Stimulated activated CD4-positive, alpha-beta T cell treated with anti-CD3 and anti-CD28 coated beads, Interleukin-1b, Interleukin-23, amount 100 ng/mL, for 4 hours (primary cell): Measurements from ENCODE around the gene GTF3C4.
A peak's percentile ranks its signal among the peaks of the same experiment; 100 is the strongest.

Source experiments
- DNase-seq, 2 donors: peaks; one replicate each; pipeline ENCODE4 v3.0.0-alpha.2; 2020; ENCODE audit warnings: low read depth in 2 of 2

GTF3C4 gene, protein sequence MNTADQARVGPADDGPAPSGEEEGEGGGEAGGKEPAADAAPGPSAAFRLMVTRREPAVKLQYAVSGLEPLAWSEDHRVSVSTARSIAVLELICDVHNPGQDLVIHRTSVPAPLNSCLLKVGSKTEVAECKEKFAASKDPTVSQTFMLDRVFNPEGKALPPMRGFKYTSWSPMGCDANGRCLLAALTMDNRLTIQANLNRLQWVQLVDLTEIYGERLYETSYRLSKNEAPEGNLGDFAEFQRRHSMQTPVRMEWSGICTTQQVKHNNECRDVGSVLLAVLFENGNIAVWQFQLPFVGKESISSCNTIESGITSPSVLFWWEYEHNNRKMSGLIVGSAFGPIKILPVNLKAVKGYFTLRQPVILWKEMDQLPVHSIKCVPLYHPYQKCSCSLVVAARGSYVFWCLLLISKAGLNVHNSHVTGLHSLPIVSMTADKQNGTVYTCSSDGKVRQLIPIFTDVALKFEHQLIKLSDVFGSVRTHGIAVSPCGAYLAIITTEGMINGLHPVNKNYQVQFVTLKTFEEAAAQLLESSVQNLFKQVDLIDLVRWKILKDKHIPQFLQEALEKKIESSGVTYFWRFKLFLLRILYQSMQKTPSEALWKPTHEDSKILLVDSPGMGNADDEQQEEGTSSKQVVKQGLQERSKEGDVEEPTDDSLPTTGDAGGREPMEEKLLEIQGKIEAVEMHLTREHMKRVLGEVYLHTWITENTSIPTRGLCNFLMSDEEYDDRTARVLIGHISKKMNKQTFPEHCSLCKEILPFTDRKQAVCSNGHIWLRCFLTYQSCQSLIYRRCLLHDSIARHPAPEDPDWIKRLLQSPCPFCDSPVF

DNA sequence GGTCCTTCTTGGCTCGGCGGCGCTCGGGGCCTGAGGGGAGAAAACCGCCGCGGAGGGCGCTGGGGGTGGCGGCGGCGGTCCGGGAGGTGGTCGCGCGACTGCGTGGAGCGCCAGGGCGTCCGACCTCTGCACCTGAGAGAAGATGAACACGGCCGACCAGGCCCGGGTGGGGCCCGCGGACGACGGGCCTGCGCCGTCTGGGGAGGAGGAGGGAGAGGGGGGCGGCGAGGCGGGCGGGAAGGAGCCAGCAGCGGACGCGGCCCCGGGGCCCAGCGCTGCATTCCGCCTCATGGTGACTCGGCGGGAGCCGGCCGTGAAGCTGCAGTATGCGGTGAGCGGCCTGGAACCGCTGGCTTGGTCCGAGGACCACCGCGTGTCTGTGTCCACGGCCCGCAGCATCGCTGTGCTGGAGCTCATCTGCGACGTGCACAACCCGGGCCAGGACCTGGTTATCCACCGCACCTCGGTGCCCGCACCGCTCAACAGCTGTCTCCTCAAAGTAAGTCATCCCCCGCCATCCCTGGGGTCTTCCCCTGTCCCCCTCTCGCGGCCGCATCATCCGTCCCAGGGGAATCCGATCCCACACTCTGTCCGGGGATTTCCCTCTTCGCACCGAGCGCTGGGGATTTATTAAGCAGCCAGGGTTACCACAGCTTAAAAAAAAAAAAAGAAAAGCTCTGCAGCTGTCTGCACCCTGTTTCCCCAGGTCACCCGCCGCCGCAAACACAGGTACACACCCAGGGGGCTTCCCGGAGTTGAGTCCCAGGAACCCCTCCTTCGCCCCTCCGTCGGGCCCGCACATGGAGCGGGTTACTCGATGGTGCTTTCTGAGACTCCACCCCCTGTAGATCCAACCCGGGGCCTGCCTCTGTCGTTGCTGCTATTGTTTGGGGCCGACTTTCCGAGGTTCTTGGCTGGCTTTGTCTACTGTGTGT, at the start of gene GTF3C4:
Gene GTF3C4 (plus strand): TSS at position 8 of the 935 bp plus-strand sequence. CDS start 135 bp downstream, at position 143.
- peak; percentile 17 to 23 for DNase-seq

DNA sequence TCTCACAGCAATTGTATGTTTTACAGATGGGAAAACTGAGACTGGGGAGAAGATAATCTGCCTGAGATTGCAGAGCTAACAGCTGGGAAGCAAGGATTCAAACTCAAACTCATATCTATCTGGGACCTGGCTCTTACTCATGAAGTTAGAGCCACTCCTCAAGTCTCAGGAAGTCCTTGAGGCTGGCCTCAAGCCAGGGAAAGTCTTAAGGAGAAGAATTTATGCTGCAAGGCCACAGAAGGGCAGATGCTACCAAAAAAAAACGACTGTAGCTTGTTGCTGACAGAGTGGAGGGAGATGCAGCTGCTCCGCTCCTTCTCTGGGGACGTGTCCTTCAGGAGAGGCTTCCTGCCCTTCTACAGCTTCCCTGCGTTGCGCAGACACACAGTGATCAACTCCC, 48.1 kb upstream of the GTF3C4 start:
- DNase-seq, result no peak

DNA sequence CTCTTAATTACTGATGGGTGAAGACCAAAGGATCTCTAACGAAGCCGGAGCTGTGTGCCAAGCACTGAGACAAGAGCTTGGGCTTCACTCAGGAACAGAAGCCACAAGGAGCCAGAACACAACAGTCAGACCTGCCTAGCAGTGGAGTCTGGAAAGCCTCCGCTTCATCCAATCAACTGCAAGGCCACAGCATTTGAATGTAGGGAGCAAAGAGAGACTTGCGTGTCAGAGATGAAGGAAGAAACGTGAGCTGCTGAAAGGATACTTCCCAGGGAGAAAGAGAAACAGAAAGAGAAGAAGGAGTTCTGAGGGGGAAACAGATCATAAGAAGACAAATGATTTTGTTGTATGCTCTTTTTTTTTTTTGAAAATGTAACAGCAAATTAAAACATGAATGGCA, 44.0 kb upstream of the GTF3C4 start:
- no peak for DNase-seq

GRCh38 chr9:132627106-132627505, 43.2 kb upstream of the GTF3C4 start:
- no peak for DNase-seq

GRCh38 chr9:132627594-132627993, 42.7 kb upstream of the GTF3C4 start:
- DNase-seq, result no peak

DNA sequence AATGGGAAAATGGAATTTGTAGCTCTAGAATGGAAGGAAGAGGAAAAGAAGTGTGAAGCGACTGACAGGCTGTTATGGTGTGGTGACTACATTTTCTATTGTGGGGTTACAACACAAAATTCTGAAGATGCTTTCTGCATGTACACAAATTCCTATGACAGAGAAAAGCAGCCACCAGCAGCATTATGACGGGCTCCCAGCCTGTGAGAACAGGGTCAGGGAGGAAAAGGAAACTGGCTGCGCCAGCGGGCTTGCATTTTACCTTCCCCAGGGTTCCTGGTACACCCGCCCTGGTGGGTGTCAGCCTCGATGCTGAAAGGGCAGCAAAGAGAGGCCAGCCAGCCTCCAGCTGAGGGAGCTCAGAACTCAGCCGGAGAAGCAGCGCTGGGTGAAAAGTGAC, 41.5 kb upstream of the GTF3C4 start:
- no peak for DNase-seq

DNA sequence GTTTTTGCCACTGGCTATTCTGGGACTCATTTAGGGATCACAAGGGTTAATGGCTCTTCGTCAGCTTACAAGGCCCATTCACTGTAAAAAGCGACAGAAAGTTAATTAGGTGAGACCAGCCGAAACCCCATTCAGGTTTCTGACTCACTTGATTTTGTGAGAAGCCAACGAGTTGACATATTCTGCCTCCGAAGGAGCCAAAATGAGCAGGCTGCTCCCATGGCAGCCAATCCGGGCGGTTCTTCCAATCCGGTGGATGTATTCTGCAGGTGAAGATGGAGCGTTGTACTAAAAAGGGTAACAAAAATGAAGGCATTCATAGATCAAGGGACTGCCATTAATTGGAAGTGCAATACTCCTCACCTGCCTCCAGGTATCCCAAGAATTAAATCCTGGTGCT, 40.1 kb upstream of the GTF3C4 start:
- no peak for DNase-seq

DNA sequence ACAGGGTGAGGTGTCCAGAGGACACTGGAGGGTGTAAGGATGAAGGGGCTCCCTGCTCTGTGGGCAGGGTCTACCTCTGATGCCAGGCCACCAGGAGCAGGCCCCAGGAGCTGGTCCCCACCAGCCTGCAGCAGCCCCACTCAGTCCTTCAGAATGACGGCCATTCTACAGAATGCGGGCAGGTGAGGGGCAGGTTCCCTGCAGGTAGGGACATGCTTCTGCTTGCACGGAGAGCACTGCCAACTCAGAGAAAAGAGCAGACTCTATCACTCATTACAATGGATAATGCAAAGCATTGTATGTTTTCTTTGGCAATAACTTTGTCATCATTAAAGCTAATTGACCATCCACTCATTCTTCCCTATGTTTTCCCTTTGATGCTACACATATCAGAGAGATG, 39.5 kb upstream of the GTF3C4 start:
- no peak for DNase-seq

DNA sequence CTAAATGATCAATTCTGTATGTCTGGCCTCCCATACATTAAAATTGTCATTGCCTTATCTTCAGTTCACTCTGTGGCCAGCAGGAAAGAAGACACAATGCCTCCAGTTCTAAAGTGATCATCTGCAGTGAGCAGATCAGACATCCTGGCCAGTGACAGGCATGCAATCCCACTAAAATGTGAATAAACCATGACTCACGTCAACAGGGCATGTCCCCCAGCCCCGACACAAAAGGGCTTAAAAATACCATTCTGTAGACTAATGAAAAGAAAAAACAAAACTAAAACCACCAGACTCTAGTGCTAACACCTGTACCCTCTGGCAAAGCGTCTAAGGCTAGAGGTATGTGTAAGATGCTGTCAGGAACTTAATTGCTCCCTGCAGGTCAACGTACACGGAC, 39.0 kb upstream of the GTF3C4 start:
- no peak for DNase-seq

DNA sequence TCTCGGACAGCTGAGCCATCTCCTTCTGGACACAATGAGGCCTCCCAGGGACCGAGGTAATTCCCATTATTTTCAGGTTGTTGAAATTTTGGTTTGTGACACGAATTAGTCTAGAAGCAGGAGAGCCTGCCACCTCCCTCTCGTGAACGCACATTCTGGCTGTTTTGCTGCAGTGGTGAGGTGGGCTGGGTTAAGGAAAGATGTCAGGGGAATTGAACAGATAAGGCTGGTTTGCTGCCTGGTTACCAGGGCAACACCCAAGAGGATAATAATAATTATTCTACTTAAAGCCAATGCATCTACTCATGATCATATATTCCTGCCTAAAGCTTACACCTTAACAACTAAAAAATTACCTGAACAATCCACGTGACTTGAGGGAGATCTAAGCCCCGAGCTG, 38.6 kb upstream of the GTF3C4 start:
- DNase-seq, result no peak

DNA sequence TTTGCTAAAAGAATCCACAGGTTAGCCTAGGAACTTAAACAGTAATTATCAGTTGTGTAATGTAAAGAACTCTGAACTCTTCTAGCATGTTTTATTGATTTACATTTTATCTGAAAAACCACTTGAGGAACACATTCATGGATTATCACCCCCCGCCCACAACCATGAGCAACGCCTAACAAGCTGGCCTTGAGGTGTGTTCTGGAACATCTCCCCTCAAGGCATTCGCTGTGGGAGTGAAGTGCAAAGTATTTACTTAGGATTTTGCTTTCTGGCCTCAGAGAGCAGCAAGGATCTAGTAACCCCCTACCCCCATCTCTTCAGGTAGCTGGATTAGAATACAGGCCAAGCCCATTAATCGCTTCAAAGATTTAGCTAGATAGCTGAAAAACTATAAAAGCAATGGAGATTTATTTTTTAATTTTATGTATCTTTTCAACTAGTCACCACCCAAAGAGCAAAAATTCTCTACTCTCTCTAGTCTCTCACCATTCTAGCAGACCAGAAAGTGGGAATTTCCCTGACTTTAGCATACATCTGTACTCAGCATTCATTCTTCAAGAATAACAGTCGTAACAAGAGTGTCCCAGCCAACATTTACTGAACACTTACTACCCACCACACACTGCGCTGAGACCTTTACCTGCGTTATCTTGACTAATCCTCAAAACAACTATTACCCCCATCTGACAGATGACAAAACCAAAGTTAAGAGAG, 37.7 kb upstream of the GTF3C4 start:
- DNase-seq, result no peak

DNA sequence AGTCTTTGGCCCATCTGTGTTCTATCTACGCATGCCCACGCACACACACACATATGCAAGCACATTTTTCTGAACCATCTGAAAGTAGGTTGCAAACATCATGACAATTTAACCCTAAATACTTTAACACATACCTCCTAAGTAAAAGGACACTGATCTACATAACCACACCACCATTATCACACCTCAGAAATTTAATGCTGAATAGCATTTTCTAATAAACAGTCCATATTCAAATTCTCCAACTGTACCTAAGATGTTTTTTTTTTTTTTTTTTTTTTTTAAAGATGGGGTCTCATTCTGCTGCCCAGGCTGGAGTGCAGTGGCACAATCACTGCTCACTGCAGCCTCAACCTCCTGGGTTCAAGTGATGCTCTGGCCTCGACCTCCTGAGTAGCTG, 35.9 kb upstream of the GTF3C4 start:
- DNase-seq, result no peak

DNA sequence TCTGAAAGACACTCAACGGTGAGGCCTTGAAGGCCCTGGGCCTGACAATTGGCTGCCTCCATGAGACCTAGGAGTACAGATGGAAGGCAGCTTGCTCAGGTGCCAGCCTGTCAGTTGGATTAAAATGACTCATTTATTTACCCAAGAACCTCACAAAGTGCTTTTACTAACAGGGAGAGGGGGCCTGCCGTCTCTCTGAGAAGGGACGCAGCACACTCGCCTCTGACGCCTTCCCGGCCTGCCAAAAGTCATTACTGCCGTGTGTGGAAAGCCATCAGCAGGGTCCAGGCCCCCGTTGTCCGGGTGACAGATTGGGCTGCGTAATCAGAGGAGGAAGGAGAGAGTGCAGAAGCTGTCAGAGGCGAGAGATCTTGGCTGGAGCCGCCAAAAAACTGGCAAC, 32.9 kb upstream of the GTF3C4 start:
- DNase-seq, result no peak

DNA sequence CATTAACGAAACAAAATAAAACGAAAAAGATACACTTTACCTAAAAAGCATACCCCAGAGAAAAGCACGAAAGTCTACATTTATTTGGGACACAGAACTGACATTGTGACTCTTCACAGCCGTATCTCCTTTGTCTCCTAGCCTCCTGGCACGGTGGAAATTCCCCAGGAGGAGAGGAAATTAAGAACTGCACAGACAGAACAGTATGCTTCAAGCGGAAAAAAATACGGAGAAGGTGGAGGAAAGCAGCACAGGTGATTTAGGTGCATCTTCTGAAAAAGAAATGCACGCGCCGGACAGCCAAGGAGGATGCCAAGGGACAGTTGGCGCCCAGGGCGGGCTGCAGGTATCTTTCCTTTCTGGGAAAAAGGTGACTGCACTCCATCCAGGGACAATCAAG, 32.5 kb upstream of the GTF3C4 start:
- DNase-seq, result no peak

DNA sequence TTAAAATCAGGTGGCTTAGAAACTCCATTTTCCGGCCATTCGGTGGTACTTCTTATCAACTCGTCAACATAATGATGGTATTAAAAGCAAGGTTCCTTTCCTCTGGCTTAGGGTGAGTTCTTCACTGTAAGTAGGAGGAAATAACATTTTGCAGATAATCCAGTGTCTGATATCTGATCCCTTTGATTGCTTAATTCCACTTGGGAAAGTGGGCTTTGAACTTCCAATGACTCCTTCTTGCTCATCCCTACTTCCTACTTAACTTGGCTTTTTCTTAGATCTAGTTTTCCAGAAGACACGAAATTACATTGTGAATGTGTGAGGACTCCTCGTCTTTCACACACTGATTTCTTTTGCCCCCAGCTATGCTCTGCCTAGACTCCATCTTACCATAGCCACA, 32.0 kb upstream of the GTF3C4 start:
- no peak for DNase-seq

DNA sequence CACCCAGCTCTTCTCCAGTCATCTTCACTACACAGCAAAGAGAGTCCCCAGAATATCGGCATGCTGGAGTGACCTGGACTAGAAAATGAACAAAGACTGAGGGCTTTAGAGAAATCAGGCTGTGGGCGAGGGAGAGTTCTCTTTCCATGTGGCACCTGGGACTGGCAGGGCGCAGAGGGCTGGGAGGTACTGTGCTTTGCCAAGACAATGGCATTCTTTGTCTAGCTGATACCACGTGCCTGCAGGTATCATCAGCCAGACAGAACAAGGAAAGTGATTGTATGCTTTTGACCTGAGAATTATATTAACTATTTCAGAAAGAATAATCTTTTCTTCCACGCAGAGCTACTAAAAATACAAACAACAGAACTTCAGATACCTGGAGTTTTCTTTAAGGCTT, 30.9 kb upstream of the GTF3C4 start:
- DNase-seq, result no peak

- DNase-seq, result no peak
These were observed 29.0 kb upstream of the GTF3C4 start for GRCh38 chr9:132641216-132641615.

DNA sequence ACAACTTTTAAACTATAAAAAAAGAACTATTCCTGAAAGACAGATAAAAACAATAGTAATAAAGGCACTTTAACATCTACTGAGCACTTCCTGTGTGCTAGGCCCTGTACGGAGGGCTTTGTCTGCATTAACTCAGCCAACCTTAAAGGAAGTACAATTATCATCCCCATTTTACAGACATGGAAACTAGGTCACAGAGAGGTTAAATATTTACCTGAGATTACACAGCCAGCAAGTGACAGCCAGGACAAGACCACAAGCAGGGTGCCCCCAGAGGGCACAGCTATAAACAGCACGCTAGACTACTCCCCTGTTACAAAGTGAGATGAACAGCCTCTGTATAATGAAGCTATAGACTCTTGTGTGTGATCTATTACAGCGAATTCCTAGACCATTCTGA, 26.0 kb upstream of the GTF3C4 start:
- no peak for DNase-seq

DNA sequence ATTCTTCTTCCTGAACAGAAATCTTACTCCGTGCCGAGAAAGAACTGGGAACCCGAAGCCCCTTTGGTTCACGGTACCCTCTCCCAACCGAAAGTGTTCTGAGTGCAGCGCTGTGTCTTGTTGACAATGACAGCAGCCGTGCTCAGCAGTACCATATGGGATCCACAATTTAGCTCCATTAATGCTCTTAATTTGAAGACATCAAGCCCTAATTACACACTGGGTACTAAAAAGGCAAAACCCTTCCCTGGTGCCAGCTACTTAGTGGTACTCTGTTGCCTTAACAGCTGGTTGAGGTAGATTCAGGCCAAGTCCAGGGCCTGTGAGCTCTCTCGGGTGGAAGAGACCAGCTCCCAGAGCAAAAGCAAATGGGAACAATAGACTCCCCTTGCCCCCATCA, 25.0 kb upstream of the GTF3C4 start:
- no peak for DNase-seq

DNA sequence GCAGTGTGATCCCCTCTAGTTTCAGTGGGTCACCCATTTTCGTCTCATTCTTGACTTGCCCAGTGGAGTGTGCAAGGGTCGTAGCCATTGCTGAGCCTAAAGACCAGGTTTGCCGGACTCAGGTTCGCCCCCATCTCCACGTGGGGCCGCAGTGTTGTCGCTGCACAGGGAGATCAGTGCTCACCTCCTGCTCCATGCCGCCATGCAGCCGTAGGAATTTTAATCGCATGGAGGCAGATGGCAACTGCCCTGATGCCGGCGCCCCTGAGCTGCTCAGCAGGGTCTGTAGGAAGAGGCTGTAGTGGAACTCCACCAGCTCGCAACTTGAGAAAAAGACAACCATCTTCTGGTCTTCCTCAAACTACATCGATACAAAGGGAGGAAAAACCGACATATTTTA, 24.6 kb upstream of the GTF3C4 start:
- DNase-seq, result no peak

- DNase-seq, result no peak
These were observed 23.5 kb upstream of the GTF3C4 start for GRCh38 chr9:132646726-132647125.
